GM18858 (cell line): Measurements from ENCODE around the gene ADGRL4.
A peak's percentile ranks its signal among the peaks of the same experiment; 100 is the strongest.
"Not testable (repeated sequence)": the region's sequence is repeated elsewhere in the genome, so short reads cannot be mapped to it uniquely, and the experiment has no call there.

Experiments used
- ATAC-seq: cut with Tn5 transposase; IDR thresholded peaks from one replicate; pipeline ENCODE4 v1.9.1; 2021; ENCODE audit not compliant: unreplicated experiment

The ADGRL4 gene

DNA sequence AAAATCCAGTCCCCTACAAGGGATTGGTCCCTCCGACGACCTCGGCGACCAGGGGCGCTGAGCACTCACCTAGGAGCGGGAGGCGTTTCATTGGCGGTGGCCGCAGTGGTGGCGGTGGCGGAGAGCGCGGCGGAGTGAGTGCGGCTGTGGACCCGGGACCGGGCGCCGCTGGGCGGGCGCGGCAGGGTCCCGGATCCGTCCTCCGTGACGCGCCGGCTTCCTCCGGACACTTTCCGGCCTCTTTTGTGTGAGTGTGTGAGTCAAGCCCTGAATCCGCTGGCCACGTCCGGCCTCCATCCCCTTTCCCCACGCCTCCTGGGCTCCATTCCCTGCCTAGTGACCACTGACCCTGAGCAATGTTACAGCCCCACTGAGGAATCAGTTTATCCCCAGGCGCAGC, at the start of gene ADGRL4:
TSS of gene ADGRL4 (minus strand) at position 167 of the 400 bp plus-strand sequence. CDS start at position 91, 76 bp downstream.
- no peak for ATAC-seq

- no peak for ATAC-seq
These were observed 49.3 kb upstream of the ADGRL4 start for GRCh38 chr1:79055856-79056255.

- peak; percentile 99 for ATAC-seq
These were observed 46.4 kb upstream of the ADGRL4 start for GRCh38 chr1:79052829-79053449.

- no peak for ATAC-seq
These were observed 38.6 kb upstream of the ADGRL4 start for GRCh38 chr1:79044974-79045650.

DNA sequence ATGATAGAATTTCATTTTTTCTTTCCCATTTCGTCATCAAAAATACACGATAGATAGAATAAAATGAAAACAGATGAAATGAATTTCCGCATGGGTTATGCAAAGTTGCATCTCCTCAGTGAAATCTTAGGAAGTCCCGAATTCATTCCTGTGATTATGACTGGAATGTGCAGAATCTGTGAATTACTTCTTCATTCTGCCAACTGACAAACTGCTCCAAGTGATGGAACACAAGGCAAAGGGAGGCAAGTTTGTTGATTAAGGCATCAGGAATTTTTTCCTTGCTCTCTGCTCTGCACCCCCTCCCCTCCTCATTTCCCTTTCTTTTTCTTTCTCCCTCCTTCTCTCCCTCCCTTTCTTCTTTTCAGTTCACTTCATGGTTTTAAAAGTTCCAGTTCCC, 37.0 kb upstream of the ADGRL4 start:
- ATAC-seq: no peak

- ATAC-seq: no peak
These were observed 36.0 kb upstream of the ADGRL4 start for GRCh38 chr1:79042539-79042938.

- ATAC-seq: peak; percentile 65
These were observed 35.6 kb upstream of the ADGRL4 start for GRCh38 chr1:79042117-79042516.

DNA sequence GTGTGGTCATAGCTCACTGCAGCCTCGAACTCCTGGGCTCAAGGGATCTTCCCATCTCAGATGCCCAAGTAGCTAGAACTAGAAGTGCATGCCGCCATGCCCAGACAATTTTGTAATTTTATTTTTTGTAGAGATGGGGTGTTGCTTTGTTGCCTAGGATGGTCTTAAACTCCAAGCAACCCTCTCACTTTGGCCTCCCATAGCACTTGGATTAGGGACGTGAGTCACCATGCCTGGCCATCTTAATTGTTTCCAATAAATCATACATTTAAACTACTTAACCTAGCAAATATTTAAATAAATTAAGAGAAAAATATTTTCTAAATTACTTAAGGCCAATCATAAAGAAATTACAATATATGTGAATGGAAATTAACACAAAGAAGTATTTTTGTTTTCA, 35.1 kb upstream of the ADGRL4 start:
- ATAC-seq: no peak

DNA sequence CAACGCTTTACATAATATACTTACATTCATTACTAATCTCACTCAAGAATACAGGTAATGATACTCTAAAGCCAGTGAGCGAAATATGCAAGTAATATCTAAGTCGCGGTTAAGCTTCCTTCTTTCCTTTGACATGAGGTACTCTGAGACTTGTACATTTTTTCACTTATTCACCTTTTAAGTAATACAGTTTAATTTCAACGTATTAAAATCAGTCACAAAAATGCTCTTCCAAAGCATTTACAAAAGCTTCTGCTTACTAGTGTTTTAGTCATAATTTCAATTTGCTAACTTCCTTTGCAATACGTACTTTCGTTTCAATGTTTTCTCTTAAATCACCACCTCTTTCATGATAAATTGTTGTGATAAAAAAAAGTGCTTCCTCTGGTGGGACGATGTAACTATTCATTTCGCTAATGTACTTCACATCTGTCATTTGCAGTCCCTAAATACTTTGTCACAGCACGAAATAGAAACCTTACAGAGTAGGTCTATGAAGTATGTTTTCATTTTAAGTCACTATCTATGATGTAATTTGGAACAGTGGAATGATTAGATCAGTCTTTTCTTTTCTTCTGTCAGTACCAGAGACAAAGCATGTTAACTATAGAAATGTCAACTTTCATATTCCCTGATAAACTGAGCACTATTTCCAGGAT, 34.0 kb upstream of the ADGRL4 start:
- ATAC-seq: peak; percentile 86

GRCh38 chr1:79037085-79037484, 30.6 kb upstream of the ADGRL4 start:
- ATAC-seq: no peak

GRCh38 chr1:79012500-79012899, 6.0 kb upstream of the ADGRL4 start:
- no peak for ATAC-seq

- ATAC-seq: no peak
These were observed 4.1 kb upstream of the ADGRL4 start for GRCh38 chr1:79010589-79010988.

DNA sequence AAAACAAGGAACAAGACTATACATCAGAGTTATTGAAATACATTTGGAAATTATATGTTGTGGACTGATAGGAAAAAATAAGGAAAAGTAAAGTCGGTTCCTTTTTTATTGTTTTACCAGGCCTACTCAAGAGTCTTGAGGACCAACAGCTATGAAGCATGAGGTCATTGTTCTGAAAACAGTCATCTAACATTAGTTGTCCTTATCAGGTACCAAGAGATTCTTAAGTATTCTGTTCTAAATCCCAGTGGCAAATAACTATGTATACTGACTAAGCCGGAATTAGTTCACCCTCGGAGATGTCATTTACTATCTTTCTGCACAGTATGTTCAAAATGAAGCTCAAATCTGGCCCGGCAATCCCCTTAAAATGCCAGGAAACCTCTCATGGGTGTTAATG, 585 bp downstream of the ADGRL4 start:
- ATAC-seq: no peak

DNA sequence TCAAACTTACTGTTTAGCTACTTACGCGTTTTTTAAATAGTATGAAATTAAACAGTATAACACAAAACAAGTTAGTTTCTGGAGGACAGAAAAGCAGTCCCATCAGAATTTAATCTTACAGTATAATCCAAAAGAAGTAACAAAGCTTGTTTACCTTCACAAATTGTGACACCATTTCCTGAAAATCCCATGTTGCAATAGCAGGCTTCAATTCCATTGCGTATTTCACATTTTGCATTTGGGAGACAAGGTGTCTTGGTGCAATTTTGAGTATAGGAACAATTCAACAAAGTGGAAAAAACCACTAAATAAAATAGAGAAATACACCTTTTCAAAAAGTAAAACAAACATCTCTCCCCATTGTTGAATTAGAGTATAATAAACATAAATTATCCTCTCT, 1.6 kb downstream of the ADGRL4 start:
- no peak for ATAC-seq

DNA sequence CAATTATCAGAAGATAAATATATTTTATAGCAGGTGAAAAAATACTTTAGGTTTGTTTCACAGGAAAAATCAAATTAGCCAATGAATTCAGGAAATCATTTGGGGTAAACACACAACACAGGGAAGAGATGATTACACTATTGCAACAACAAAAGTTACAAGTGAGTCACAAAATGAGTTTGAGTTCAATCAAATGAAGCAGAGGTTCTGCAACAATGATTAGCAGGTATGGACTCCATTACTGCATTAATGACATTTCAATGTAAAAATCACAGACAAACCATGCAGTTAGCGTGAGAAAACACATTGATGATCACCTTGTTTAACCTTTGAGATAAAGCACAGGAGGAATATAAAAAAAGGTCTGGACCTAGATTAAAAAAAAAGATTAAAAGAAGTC, 9.7 kb downstream of the ADGRL4 start:
- ATAC-seq: no peak

GRCh38 chr1:78987042-78987441, 19.5 kb downstream of the ADGRL4 start:
- ATAC-seq: no peak

DNA sequence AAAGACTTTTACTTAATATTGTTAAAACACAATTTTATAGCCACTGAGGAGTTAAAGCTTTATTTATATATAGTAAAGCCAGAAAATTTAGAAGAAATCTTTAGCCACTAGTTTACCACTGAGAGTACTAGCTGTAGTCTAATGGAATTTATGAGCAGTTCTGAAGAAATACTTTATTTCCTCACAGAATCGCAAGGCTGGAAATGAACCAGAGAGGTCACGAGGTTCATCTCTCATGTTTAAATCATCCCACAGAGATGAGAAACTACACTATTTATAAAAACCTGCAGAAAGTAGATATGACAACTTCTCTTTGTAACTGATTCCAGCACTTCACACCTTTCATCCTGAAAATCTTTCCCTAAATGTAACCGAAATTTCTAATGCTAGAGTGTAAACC, 26.0 kb downstream of the ADGRL4 start:
- no peak for ATAC-seq

DNA sequence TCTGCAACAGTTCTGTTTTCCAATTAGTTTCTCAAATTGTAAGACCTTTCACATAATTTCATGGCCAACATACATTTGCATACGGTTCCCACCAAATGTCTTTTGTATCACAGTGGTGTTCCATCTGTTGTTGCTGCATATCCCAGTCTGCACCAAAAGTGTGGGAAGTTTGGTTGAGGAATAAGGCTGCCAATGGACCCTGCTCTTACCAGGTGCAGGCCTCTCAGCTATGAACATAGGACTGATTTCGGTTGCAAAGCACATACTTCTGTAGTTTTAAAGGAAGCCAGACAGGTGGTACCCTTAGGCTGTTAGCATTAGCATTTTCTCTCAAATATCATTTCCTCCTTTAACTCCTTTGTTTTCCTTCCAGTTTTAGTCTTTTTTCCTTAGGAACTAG, 33.8 kb downstream of the ADGRL4 start:
- no peak for ATAC-seq

GRCh38 chr1:78967091-78967490, 39.4 kb downstream of the ADGRL4 start:
- not testable (repeated sequence) for ATAC-seq

DNA sequence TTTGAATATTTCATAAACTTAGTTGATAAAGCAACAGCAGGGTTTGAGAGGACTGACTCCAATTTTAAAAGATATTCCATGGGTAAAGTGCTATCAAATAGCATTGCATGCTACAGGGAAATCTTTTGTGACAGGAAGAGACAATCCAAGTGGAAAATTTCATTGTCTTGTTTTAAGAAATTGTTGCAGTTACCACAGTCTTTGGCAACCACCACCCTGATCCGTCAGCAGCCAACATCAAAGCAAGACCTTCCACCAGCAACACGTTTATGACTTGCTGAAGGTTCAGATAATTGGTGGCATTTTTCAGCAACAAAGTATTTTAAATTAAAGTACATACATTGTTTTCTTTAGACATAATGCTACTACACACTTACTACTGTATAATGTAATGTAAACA, 47.8 kb downstream of the ADGRL4 start:
- ATAC-seq: no peak

DNA sequence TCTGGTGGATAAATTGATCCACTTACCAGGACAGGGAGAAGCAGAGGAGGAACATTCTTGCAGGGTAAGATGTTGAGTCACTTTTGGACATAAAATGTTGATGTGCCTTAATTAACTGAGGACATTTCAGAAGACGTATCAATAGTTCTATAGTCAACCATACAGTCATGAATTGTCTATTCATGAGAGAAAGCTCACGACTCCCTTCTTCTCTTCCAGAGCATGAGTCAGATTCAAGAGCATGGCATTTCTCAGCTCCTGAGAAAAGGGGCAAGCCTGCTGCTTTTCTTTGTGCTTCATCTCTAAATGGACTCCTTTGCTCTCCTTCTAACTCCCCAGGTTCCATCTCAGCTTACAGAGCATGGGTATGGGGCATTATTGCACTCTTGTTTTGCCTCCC, 55.7 kb downstream of the ADGRL4 start:
- no peak for ATAC-seq

- no peak for ATAC-seq
These were observed 57.3 kb downstream of the ADGRL4 start for GRCh38 chr1:78949227-78949626.
